ENCODE data around the gene PCDH12.

PCDH12 gene

DNA sequence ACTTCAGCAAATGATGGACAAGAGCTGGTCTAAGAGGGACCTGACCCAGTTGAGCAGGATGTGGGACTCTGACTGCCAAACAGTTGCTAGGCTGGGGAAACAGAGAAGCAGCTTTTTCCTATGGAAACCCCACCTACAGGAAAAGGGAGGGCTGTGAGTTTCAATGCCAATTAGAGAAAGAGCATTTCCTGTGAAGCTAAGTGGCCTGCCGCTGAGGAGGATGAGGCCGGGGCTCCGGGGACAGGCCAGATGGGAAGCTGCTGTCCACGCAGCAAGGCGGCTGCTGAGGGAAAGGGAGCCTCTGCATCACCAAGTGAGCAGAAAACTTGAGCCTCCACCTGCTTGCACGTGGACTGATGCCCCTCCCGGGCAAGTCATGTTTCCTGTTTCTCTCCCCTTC lies at the start of gene PCDH12:
Gene PCDH12, minus strand, starts transcription at position 90 of the 400 bp plus-strand sequence. CDS start 351 bp downstream, outside the sequence.
- no peak for TF ChIP-seq CTCF (IDR thresholded peaks at IDR 0.05; ENCODE audit: low read depth, low read length, poor library complexity, severe bottlenecking)
- TF ChIP-seq EZH2phosphoT487 (IDR thresholded peaks at IDR 0.05; ENCODE audit: borderline replicate concordance, low read length) = no peak
- Histone ChIP-seq H3K27me3 (ENCODE audit: control insufficient read depth, low read length) (0 out of 2 replicates have a peak, but pooled peaks cover 3% of the 10 kb centered on the region), H3K27ac (ENCODE audit: low read depth, low read length) (no peak within 1 kb of the TSS), H4K20me1 (ENCODE audit: control insufficient read depth, insufficient read depth, low read depth, low read length) (no peaks in the 10 kb centered on the region), H3K4me2 (ENCODE audit: low read length) (no peak within 1 kb of the TSS), H3K4me1 (ENCODE audit: control insufficient read depth, low read length) (peaks cover 28% of the 10 kb centered on the region), H3K36me3 (ENCODE audit: control insufficient read depth, low read length) (no peaks in the 10 kb centered on the region), H3F3A (ENCODE audit: control insufficient read depth, insufficient read depth) (no peaks in the 10 kb centered on the region), H3K4me3 (ENCODE audit: low read length) (no peak within 1 kb of the TSS), H3K9me3 (ENCODE audit: control insufficient read depth, insufficient read depth, low read length) (no peaks in the 10 kb centered on the region), H3K79me2 (ENCODE audit: control insufficient read depth, low read length) (no peaks in the 10 kb centered on the region), H3K9me2 (replicated peaks; ENCODE audit: control insufficient read depth, low read length) (no peaks in the 10 kb centered on the region)

DNA sequence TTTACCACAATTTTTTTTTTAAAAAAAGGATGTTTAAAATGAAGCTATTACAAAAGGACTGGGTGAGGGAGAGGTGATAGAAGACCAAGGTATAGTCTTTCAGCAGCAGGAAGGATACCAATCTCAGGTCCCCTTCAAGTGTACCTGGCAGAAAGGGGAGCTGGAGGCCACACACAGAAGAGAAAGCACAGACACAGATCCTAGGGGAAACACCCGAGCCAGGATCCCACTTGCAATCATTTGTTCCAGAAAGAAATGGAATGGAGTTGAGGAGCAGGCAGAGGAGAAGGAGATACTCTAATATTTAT lies 49.2 kb upstream of the PCDH12 start:
- no peaks in the 10 kb centered on the region for H4K20me1 ChIP-seq (ENCODE audit: control insufficient read depth, insufficient read depth, low read depth, low read length)
- H3K27ac ChIP-seq (ENCODE audit: low read depth, low read length) = no peak overlapping the region
- H3K4me2 ChIP-seq (ENCODE audit: low read length) = no peak overlapping the region
- H3K4me3 ChIP-seq (ENCODE audit: low read length) = no peak overlapping the region
- no peaks in the 10 kb centered on the region for H3K9me2 ChIP-seq (replicated peaks; ENCODE audit: control insufficient read depth, low read length)
- H3K4me1 ChIP-seq (ENCODE audit: control insufficient read depth, low read length) = peaks cover 2% of the 10 kb centered on the region
- H3K27me3 ChIP-seq (ENCODE audit: control insufficient read depth, low read length) = peaks cover 5% of the 10 kb centered on the region; the same call in 1 of the 2 replicates
- H3F3A ChIP-seq (ENCODE audit: control insufficient read depth, insufficient read depth) = no peaks in the 10 kb centered on the region
- H3K36me3 ChIP-seq (ENCODE audit: control insufficient read depth, low read length) = peaks cover 3% of the 10 kb centered on the region; the same call in 1 of the 2 replicates
- no peaks in the 10 kb centered on the region for H3K9me3 ChIP-seq (ENCODE audit: control insufficient read depth, insufficient read depth, low read length)
- no peaks in the 10 kb centered on the region for H3K79me2 ChIP-seq (ENCODE audit: control insufficient read depth, low read length)
- TF ChIP-seq CTCF (IDR thresholded peaks at IDR 0.05; ENCODE audit: low read depth, low read length, poor library complexity, severe bottlenecking) = no peak
- TF ChIP-seq EZH2phosphoT487 (IDR thresholded peaks at IDR 0.05; ENCODE audit: borderline replicate concordance, low read length) = no peak

DNA sequence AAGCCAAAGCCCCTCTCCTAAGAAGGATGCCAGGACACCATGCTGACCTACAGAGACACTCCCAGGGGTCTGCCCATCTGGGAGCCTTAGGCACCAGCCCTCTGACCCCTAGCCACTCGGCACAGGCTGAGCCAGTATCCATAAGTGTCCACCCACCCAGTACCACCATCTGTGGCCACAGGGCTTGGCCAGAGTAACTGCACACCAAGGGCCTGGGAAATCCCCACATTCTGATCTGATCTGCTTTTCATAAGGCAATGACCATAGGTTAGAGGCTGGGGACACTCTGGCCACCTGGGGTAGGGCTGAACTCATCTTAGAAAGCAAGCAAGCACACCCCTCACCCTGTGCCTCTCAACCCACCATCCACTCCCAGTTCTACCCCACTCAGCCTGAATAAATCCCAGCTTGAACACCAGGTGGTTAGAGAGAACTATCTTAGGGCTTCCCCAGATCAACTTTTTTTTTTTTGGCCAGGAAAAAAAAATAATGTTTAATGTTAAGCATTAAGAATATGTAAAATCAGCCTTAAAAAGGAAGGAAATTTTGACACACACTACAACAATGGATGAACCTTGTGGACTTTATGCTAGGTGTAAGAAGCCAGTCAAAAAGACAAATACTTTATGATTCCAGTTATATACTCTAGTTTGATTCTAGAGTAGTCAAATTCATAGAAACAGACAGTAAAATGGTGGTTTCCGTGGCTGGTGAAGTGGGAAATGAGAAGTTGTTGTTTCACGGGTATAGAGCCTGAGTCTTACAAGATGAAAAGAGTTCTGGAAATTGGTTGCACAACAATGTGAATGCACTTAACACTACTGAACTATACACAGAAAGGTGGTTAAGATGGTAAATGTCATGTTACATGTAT lies 48.6 kb upstream of the PCDH12 start:
- Histone ChIP-seq H3K4me2 (ENCODE audit: low read length) (no peak overlapping the region), H3K79me2 (ENCODE audit: control insufficient read depth, low read length) (no peaks in the 10 kb centered on the region), H3K4me1 (ENCODE audit: control insufficient read depth, low read length) (no peaks in the 10 kb centered on the region), H3K9me3 (ENCODE audit: control insufficient read depth, insufficient read depth, low read length) (no peaks in the 10 kb centered on the region), H3F3A (ENCODE audit: control insufficient read depth, insufficient read depth) (no peaks in the 10 kb centered on the region), H4K20me1 (ENCODE audit: control insufficient read depth, insufficient read depth, low read depth, low read length) (no peaks in the 10 kb centered on the region), H3K9me2 (replicated peaks; ENCODE audit: control insufficient read depth, low read length) (no peaks in the 10 kb centered on the region), H3K36me3 (ENCODE audit: control insufficient read depth, low read length) (peaks cover 8% of the 10 kb centered on the region; the same call in 1 of the 2 replicates), H3K27me3 (ENCODE audit: control insufficient read depth, low read length) (no peaks in the 10 kb centered on the region), H3K4me3 (ENCODE audit: low read length) (no peak overlapping the region), H3K27ac (ENCODE audit: low read depth, low read length) (no peak overlapping the region)
- TF ChIP-seq CTCF (IDR thresholded peaks at IDR 0.05; ENCODE audit: low read depth, low read length, poor library complexity, severe bottlenecking) (no peak), EZH2phosphoT487 (IDR thresholded peaks at IDR 0.05; ENCODE audit: borderline replicate concordance, low read length) (no peak)
